ENCODE results near the gene CRYBB3.

- TF ChIP-seq CTCF (IDR thresholded peaks at IDR 0.05) = no peak
- no peak for TF ChIP-seq POLR2A (IDR thresholded peaks at IDR 0.05; ENCODE audit: low read depth)
- no peak for TF ChIP-seq EP300 (IDR thresholded peaks at IDR 0.05)
Observed at GRCh38 chr22:25208743-25209505, 9.3 kb downstream of the CRYBB3 start.

Measured in esophagus muscularis mucosa (tissue), 4 donors.